ENCODE data around the gene GPR179.

Gene GPR179

GRCh38 chr17:38339891-38340290, 3.9 kb downstream of the GPR179 start:
- Histone ChIP-seq H3K4me2 (ENCODE audit: low read depth, low read length, poor library complexity, severe bottlenecking) (no peak overlapping the region), H3K36me3 (ENCODE audit: low read length) (no peaks in the 10 kb centered on the region)

GRCh38 chr17:38338535-38338934, 5.2 kb downstream of the GPR179 start:
- no peak for TF ChIP-seq CTCF (IDR thresholded peaks at IDR 0.05; ENCODE audit: insufficient read depth, low read length, poor library complexity, severe bottlenecking)
- no peak for TF ChIP-seq EZH2phosphoT487 (conservative IDR thresholded peaks at IDR 0.05; ENCODE audit: low read length)
- H3F3A ChIP-seq (ENCODE audit: insufficient read depth): no peaks in the 10 kb centered on the region
- H3K27ac ChIP-seq (ENCODE audit: low read depth, low read length): no peak overlapping the region
- no peaks in the 10 kb centered on the region for H4K20me1 ChIP-seq (ENCODE audit: low read depth, low read length)
- H3K9ac ChIP-seq (ENCODE audit: low read length): no peak overlapping the region
- H2AFZ ChIP-seq (ENCODE audit: low read depth, low read length, severe bottlenecking): no peak overlapping the region
- no peaks in the 10 kb centered on the region for H3K9me3 ChIP-seq (ENCODE audit: insufficient read depth, low read length)
- no peaks in the 10 kb centered on the region for H3K36me3 ChIP-seq (ENCODE audit: low read length)
- H3K9me2 ChIP-seq (replicated peaks; ENCODE audit: insufficient read depth, low read length): no peaks in the 10 kb centered on the region
- no peak overlapping the region for H3K4me2 ChIP-seq (ENCODE audit: low read depth, low read length, poor library complexity, severe bottlenecking)
- no peaks in the 10 kb centered on the region for H3K27me3 ChIP-seq (ENCODE audit: low read length)
- H3K4me3 ChIP-seq (ENCODE audit: insufficient read depth, low read length, poor library complexity, severe bottlenecking): no peak overlapping the region
- H3K79me2 ChIP-seq (ENCODE audit: insufficient read depth, low read length): no peaks in the 10 kb centered on the region

More at GRCh38 chr17:38339891-38340290, 3.9 kb downstream of the GPR179 start:
- Histone ChIP-seq H4K20me1 (ENCODE audit: low read depth, low read length) (no peaks in the 10 kb centered on the region), H3K27me3 (ENCODE audit: low read length) (no peaks in the 10 kb centered on the region), H3K9me3 (ENCODE audit: insufficient read depth, low read length) (no peaks in the 10 kb centered on the region), H3F3A (ENCODE audit: insufficient read depth) (no peaks in the 10 kb centered on the region), H3K9ac (ENCODE audit: low read length) (no peak overlapping the region), H3K9me2 (replicated peaks; ENCODE audit: insufficient read depth, low read length) (no peaks in the 10 kb centered on the region), H3K4me3 (ENCODE audit: insufficient read depth, low read length, poor library complexity, severe bottlenecking) (no peak overlapping the region), H2AFZ (ENCODE audit: low read depth, low read length, severe bottlenecking) (no peak overlapping the region), H3K27ac (ENCODE audit: low read depth, low read length) (no peak overlapping the region), H3K79me2 (ENCODE audit: insufficient read depth, low read length) (no peaks in the 10 kb centered on the region)
- TF ChIP-seq EZH2phosphoT487 (conservative IDR thresholded peaks at IDR 0.05; ENCODE audit: low read length): no peak
- TF ChIP-seq CTCF (IDR thresholded peaks at IDR 0.05; ENCODE audit: insufficient read depth, low read length, poor library complexity, severe bottlenecking): no peak

- H3K9me3 ChIP-seq (ENCODE audit: insufficient read depth, low read length): no peaks in the 10 kb centered on the region
- H3F3A ChIP-seq (ENCODE audit: insufficient read depth): no peaks in the 10 kb centered on the region
- no peaks in the 10 kb centered on the region for H3K27me3 ChIP-seq (ENCODE audit: low read length)
- no peak overlapping the region for H3K4me3 ChIP-seq (ENCODE audit: insufficient read depth, low read length, poor library complexity, severe bottlenecking)
- H3K4me2 ChIP-seq (ENCODE audit: low read depth, low read length, poor library complexity, severe bottlenecking): no peak overlapping the region
- no peaks in the 10 kb centered on the region for H4K20me1 ChIP-seq (ENCODE audit: low read depth, low read length)
- H3K36me3 ChIP-seq (ENCODE audit: low read length): no peaks in the 10 kb centered on the region
- no peaks in the 10 kb centered on the region for H3K79me2 ChIP-seq (ENCODE audit: insufficient read depth, low read length)
- no peak overlapping the region for H2AFZ ChIP-seq (ENCODE audit: low read depth, low read length, severe bottlenecking)
- no peaks in the 10 kb centered on the region for H3K9me2 ChIP-seq (replicated peaks; ENCODE audit: insufficient read depth, low read length)
- no peak overlapping the region for H3K9ac ChIP-seq (ENCODE audit: low read length)
- no peak overlapping the region for H3K27ac ChIP-seq (ENCODE audit: low read depth, low read length)
- TF ChIP-seq CTCF (IDR thresholded peaks at IDR 0.05; ENCODE audit: insufficient read depth, low read length, poor library complexity, severe bottlenecking) (no peak), EZH2phosphoT487 (conservative IDR thresholded peaks at IDR 0.05; ENCODE audit: low read length) (no peak)
Observed at GRCh38 chr17:38338053-38338452, 5.7 kb downstream of the GPR179 start.

All from SU-DHL-6 (cell line).